GM21367 (cell line): ENCODE measurements around the gene ZNF593.

Experiments used
- ATAC-seq: cut with Tn5 transposase; IDR thresholded peaks from one replicate; pipeline ENCODE4 v1.9.1; 2021; ENCODE audit not compliant: unreplicated experiment

ZNF593 gene

GRCh38 chr1:26168410-26169197 lies 1.1 kb upstream of the ZNF593 start, which contains the start of gene C1orf232:
Gene C1orf232 (minus strand): TSS chr1:26168963. CDS start chr1:26168499, 464 bp downstream.
- ATAC-seq: no peak

- ATAC-seq: no peak
These were observed 532 bp upstream of the ZNF593 start for GRCh38 chr1:26169198-26169554.

- no peak for ATAC-seq
These were observed 739 bp downstream of the ZNF593 start for GRCh38 chr1:26170472-26170821.

- ATAC-seq: no peak
These were observed 1.7 kb downstream of the ZNF593 start, which contains the start of gene ZNF593OS for GRCh38 chr1:26171084-26172072. Gene ZNF593OS (minus strand): TSS chr1:26171832. CDS start chr1:26171661, 171 bp downstream.

GRCh38 chr1:26175346-26175745 lies 5.6 kb downstream of the ZNF593 start:
- ATAC-seq: no peak

GRCh38 chr1:26177182-26177684 lies 7.5 kb downstream of the ZNF593 start, which contains the start of gene CNKSR1:
Gene CNKSR1 (plus strand): TSS chr1:26177491. CDS start chr1:26177548, 57 bp downstream.
- no peak for ATAC-seq

- ATAC-seq: no peak
These were observed 10.3 kb downstream of the ZNF593 start for GRCh38 chr1:26180010-26180506.

- ATAC-seq: no peak
These were observed 12.1 kb downstream of the ZNF593 start for GRCh38 chr1:26181586-26182382.

GRCh38 chr1:26182383-26182696 lies 12.6 kb downstream of the ZNF593 start:
- no peak for ATAC-seq

- no peak for ATAC-seq
These were observed 14.4 kb downstream of the ZNF593 start for GRCh38 chr1:26184086-26184485.

GRCh38 chr1:26184883-26185282 lies 15.2 kb downstream of the ZNF593 start:
- no peak for ATAC-seq

- no peak for ATAC-seq
These were observed 18.2 kb downstream of the ZNF593 start for GRCh38 chr1:26187882-26188281.

- ATAC-seq: no peak
These were observed 18.8 kb downstream of the ZNF593 start for GRCh38 chr1:26188477-26188876.

GRCh38 chr1:26189331-26189730 lies 19.6 kb downstream of the ZNF593 start:
- ATAC-seq: no peak

- no peak for ATAC-seq
These were observed 20.1 kb downstream of the ZNF593 start for GRCh38 chr1:26189751-26190275.

- no peak for ATAC-seq
These were observed 20.8 kb downstream of the ZNF593 start, which contains the start of gene CATSPER4 for GRCh38 chr1:26190373-26190987. Gene CATSPER4 (plus strand): TSS chr1:26190602. CDS start chr1:26190628, 26 bp downstream.

GRCh38 chr1:26191739-26192138 lies 22.0 kb downstream of the ZNF593 start:
- ATAC-seq: no peak

- no peak for ATAC-seq
These were observed 26.1 kb downstream of the ZNF593 start for GRCh38 chr1:26195805-26196204.

- no peak for ATAC-seq
These were observed 27.6 kb downstream of the ZNF593 start for GRCh38 chr1:26197301-26197700.

- no peak for ATAC-seq
These were observed 28.1 kb downstream of the ZNF593 start for GRCh38 chr1:26197813-26198212.
